CD8-positive, alpha-beta memory T cell (primary cell): ENCODE results near the gene SULT1E1. TPM values are rescaled to one million over a fixed set of nuclear protein-coding genes. Genes with fewer than 3 reads are reported as not detected.

Experiments
- CTCF ChIA-PET: fragments of 350-600 bp; sonication (Branson Sonifier 250); formaldehyde crosslinking; loops from one replicate; lab custom pipeline; 2021; ENCODE audit warnings: antibody characterized with exemption; lab: Charles Lee
- POLR2A ChIA-PET: fragments of 350-600 bp; sonication (Branson Sonifier 250); formaldehyde crosslinking; loops from one replicate; lab custom pipeline; 2021; ENCODE audit warnings: antibody characterized with exemption; lab: Charles Lee
- DNase-seq, 5 donors: peaks; one replicate each; pipeline versions ENCODE4 v3.0.0 to v3.0.0-alpha.2; 2020 to 2022; ENCODE audit warnings: mixed read lengths in 1 of 5
- H3K27ac ChIP-seq: one replicate; pipeline ENCODE4 v1.7.0; 2013; ENCODE audit warnings: low read depth, mild to moderate bottlenecking, low read length, moderate library complexity
- H3K27me3 ChIP-seq: 2 replicates; pipeline ENCODE4 v1.7.0; 2013; ENCODE audit warnings: low read length, mild to moderate bottlenecking; ENCODE audit not compliant: insufficient read depth, poor library complexity, severe bottlenecking
- H3K36me3 ChIP-seq: 2 replicates; pipeline ENCODE4 v1.7.0; 2013; ENCODE audit warnings: mild to moderate bottlenecking, low read length, moderate library complexity; ENCODE audit not compliant: insufficient read depth
- H3K4me1 ChIP-seq: 2 replicates; pipeline ENCODE4 v1.7.0; 2013; ENCODE audit warnings: mild to moderate bottlenecking, low read length, moderate library complexity; ENCODE audit not compliant: insufficient read depth
- H3K4me3 ChIP-seq: 2 replicates; pipeline ENCODE4 v1.7.0; 2013; ENCODE audit warnings: mild to moderate bottlenecking, low read length
- H3K9me3 ChIP-seq: 2 replicates; pipeline ENCODE4 v1.7.0; 2013; ENCODE audit warnings: mild to moderate bottlenecking, low read length
- H3K27ac Mint-ChIP-seq, 8 donors: one replicate each; pipeline ENCODE4 v1.8.0; 2020 to 2021; ENCODE audit warnings: mixed read lengths in 8 of 8, mild to moderate bottlenecking in 6 of 8, inconsistent platforms in 3 of 8, moderate library complexity in 3 of 8
- H3K27me3 Mint-ChIP-seq, 2 donors: one replicate each; pipeline ENCODE4 v1.8.0; 2020 to 2021; ENCODE audit warnings: mixed read lengths in 2 of 2, mild to moderate bottlenecking in 1 of 2, moderate library complexity in 1 of 2
- H3K36me3 Mint-ChIP-seq, 3 donors: one replicate each; pipeline ENCODE4 v1.8.0; 2020 to 2021; ENCODE audit warnings: mixed read lengths in 3 of 3, inconsistent platforms in 1 of 3, mild to moderate bottlenecking in 1 of 3
- H3K4me1 Mint-ChIP-seq, 3 donors: one replicate each; pipeline ENCODE4 v1.8.0; 2020 to 2021; ENCODE audit warnings: mixed read lengths in 3 of 3, inconsistent platforms in 1 of 3, mild to moderate bottlenecking in 1 of 3
- H3K4me3 Mint-ChIP-seq, 7 donors: one replicate each; pipeline ENCODE4 v1.8.0; 2020 to 2021; ENCODE audit warnings: mixed read lengths in 7 of 7, mild to moderate bottlenecking in 6 of 7, moderate library complexity in 4 of 7, inconsistent platforms in 2 of 7
- H3K9me3 Mint-ChIP-seq, 5 donors: one replicate each; pipeline ENCODE4 v1.8.0; 2020 to 2022; ENCODE audit warnings: mixed read lengths in 5 of 5, mild to moderate bottlenecking in 3 of 5, moderate library complexity in 2 of 5, inconsistent platforms in 1 of 5
- polyA plus RNA-seq: library from polyadenylated mRNA; unstranded; fragments of 300-500 nt; fragmentation: Illumina TruSeq; gene quantifications from one replicate; pipeline ENCODE4 v1.2.3, GENCODE V29; 2021
- total RNA-seq, 2 experiments: library from RNA; stranded (reverse); gene quantifications; one replicate each; pipeline ENCODE4 v1.2.3, GENCODE V29; 2021

Gene SULT1E1, protein sequence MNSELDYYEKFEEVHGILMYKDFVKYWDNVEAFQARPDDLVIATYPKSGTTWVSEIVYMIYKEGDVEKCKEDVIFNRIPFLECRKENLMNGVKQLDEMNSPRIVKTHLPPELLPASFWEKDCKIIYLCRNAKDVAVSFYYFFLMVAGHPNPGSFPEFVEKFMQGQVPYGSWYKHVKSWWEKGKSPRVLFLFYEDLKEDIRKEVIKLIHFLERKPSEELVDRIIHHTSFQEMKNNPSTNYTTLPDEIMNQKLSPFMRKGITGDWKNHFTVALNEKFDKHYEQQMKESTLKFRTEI
- total RNA-seq: not detected
- polyA plus RNA-seq: not detected

DNA sequence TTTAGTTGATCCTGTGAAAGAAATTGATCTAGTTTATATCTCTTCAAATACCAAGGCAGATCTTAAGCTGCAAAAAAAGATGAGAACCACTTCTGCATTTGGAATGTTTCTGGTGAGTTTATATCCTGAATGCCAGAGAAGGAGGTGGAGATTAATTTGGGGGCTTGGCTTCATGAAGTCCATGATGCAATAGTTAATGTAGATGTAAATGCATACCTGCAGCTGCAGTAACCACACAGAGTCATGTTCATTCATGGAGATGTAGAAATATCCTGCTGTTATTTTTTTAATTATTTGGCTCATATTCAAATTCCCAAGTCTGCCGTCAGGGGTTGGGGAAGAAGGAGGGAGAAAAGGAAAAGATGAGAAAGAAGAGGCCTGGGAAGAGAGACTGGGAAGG, at the start of gene SULT1E1:
Gene SULT1E1 (minus strand): TSS at position 94 of the 400 bp plus-strand sequence. CDS start 2,501 bp downstream, outside the sequence.
- no peak for DNase-seq
- ChIA-PET POLR2A (no interaction called here), CTCF (no interaction called here)
- Histone ChIP-seq H3K4me1 (no peaks in the 10 kb centered on the region), H3K4me3 (no peak within 1 kb of the TSS), H3K27ac (no peak within 1 kb of the TSS), H3K27me3 (no peaks in the 10 kb centered on the region), H3K9me3 (no peaks in the 10 kb centered on the region), H3K36me3 (no peaks in the 10 kb centered on the region)
- no peaks in the 10 kb centered on the region for H3K4me1 Mint-ChIP-seq
- H3K27me3 Mint-ChIP-seq: no peaks in the 10 kb centered on the region
- H3K4me3 Mint-ChIP-seq: no peak within 1 kb of the TSS
- no peak within 1 kb of the TSS for H3K27ac Mint-ChIP-seq
- H3K9me3 Mint-ChIP-seq: peaks cover 0 to 10% (median 0%) of the 10 kb centered on the region in 5 donors
- no peaks in the 10 kb centered on the region for H3K36me3 Mint-ChIP-seq

DNA sequence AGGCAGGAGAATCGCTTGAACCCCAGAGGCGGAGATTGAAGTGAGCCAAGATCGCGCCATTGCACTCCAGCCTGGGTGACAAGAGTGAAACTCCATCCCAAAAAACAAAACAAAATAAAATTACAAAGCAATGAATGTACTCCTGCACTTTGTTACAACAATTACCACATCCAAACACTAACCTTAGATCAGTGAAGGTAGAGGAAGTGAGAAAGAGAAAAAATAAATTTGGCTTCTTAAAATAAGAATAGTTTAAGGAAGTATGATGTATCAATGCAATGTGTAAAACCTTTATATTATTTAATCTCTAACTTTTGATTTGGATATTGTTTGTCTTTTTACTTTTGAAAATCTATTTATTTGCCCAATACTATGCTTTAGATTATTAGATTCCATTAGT, 49.2 kb upstream of the SULT1E1 start:
- no peaks in the 10 kb centered on the region for H3K36me3 Mint-ChIP-seq
- ChIA-PET POLR2A (no interaction called here), CTCF (no interaction called here)
- no peak overlapping the region for H3K4me3 ChIP-seq
- no peaks in the 10 kb centered on the region for H3K4me1 Mint-ChIP-seq
- H3K27me3 ChIP-seq: no peaks in the 10 kb centered on the region
- H3K9me3 Mint-ChIP-seq: peaks cover 0 to 3% (median 0%) of the 10 kb centered on the region in 5 donors
- H3K36me3 ChIP-seq: no peaks in the 10 kb centered on the region
- no peak overlapping the region for H3K27ac ChIP-seq
- H3K9me3 ChIP-seq: no peaks in the 10 kb centered on the region
- H3K27me3 Mint-ChIP-seq: no peaks in the 10 kb centered on the region
- no peak for DNase-seq
- H3K4me1 ChIP-seq: no peaks in the 10 kb centered on the region
- H3K4me3 Mint-ChIP-seq: no peak overlapping the region
- H3K27ac Mint-ChIP-seq: peak overlapping the region in 1 of 8 donors; percentile 41

DNA sequence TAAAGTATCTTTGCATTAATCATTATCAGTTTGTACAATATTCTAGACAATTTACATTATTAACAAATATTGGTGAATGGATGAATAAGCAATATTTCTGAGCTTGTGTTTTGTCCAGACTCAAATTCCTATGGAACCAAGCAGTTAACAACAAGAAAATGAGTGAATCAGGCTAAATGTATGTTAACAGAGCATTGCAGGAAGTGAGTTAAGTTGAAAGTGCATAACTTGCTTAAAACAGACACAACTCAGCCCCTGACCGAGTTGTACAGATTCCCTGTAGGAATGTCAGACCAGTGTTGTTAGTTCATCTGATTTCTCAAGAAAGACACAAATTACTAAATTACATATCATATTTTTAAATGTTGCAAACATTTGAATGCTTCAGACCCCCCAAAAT, 47.2 kb upstream of the SULT1E1 start:
- DNase-seq: no peak
- CTCF ChIA-PET: no interaction called here
- Histone ChIP-seq H3K4me1 (no peaks in the 10 kb centered on the region), H3K36me3 (no peaks in the 10 kb centered on the region), H3K27ac (no peak overlapping the region), H3K9me3 (no peaks in the 10 kb centered on the region), H3K27me3 (no peaks in the 10 kb centered on the region), H3K4me3 (no peak overlapping the region)
- Mint-ChIP-seq H3K27me3 (no peaks in the 10 kb centered on the region), H3K4me1 (no peaks in the 10 kb centered on the region), H3K9me3 (peaks cover 0 to 3% (median 0%) of the 10 kb centered on the region in 5 donors), H3K4me3 (no peak overlapping the region), H3K36me3 (no peaks in the 10 kb centered on the region), H3K27ac (no peak overlapping the region)
- POLR2A ChIA-PET: no interaction called here

DNA sequence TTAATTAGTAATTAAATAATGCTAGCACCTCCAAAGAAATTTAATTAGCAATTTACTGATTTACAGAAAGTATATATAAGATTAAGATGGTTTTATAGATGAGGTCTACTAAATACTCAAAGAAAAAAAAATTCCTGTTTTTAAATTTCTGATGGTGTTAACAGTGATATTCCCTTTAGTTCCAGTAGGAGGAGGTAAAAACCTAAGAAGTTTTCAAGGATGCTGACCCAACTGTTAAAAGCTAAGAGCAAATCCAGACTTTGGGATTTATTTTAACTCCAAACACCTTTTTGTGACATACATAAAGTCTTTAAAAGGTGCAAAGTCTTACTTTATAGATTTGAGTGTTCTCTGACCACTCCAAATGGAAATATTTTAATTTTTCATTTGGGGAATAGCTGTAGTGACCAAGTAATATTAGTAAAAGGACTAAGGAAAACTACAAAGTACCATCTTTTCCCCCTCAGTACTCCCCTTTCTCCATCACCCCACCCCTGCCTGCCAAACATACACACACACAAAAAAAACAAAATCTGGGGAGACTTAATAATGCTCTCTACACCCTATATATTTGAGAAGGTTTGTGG, 36.7 kb upstream of the SULT1E1 start:
- Histone ChIP-seq H3K27ac (no peak overlapping the region), H3K36me3 (no peaks in the 10 kb centered on the region), H3K27me3 (no peaks in the 10 kb centered on the region), H3K4me1 (no peaks in the 10 kb centered on the region), H3K4me3 (no peak overlapping the region), H3K9me3 (no peaks in the 10 kb centered on the region)
- Mint-ChIP-seq H3K36me3 (no peaks in the 10 kb centered on the region), H3K4me3 (no peak overlapping the region), H3K4me1 (no peaks in the 10 kb centered on the region), H3K27me3 (peaks cover 0 to 3% of the 10 kb centered on the region in 2 donors), H3K9me3 (peaks cover 0 to 6% (median 0%) of the 10 kb centered on the region in 5 donors), H3K27ac (no peak overlapping the region)
- POLR2A ChIA-PET: no interaction called here
- no peak for DNase-seq
- CTCF ChIA-PET: no interaction called here

DNA sequence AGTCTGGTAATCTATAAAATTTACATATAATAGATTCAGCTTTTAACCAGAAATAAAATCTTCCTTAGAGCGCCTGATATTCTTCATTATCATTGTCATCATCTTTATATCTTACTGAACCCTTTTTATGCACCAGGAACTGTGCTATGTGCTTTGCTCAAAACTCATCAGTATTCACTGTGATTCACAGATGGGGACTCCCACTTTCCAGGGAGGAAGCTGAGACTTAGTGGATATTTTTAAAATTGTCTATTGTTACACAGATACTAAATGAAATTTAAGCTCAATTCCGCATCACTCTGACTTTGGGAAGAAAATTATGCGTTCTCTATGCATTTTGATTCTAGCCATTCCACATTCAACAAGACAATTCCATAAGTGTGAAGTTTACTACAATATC, 34.8 kb upstream of the SULT1E1 start:
- H3K27me3 Mint-ChIP-seq: peaks cover 0 to 3% of the 10 kb centered on the region in 2 donors
- H3K27me3 ChIP-seq: no peaks in the 10 kb centered on the region
- no peak overlapping the region for H3K27ac Mint-ChIP-seq
- no peak overlapping the region for H3K4me3 Mint-ChIP-seq
- peaks cover 0 to 6% (median 0%) of the 10 kb centered on the region in 5 donors for H3K9me3 Mint-ChIP-seq
- no peak overlapping the region for H3K4me3 ChIP-seq
- no peaks in the 10 kb centered on the region for H3K4me1 ChIP-seq
- H3K9me3 ChIP-seq: no peaks in the 10 kb centered on the region
- H3K36me3 ChIP-seq: no peaks in the 10 kb centered on the region
- H3K27ac ChIP-seq: no peak overlapping the region
- ChIA-PET CTCF (no interaction called here), POLR2A (no interaction called here)
- no peaks in the 10 kb centered on the region for H3K4me1 Mint-ChIP-seq
- DNase-seq: no peak
- H3K36me3 Mint-ChIP-seq: no peaks in the 10 kb centered on the region

DNA sequence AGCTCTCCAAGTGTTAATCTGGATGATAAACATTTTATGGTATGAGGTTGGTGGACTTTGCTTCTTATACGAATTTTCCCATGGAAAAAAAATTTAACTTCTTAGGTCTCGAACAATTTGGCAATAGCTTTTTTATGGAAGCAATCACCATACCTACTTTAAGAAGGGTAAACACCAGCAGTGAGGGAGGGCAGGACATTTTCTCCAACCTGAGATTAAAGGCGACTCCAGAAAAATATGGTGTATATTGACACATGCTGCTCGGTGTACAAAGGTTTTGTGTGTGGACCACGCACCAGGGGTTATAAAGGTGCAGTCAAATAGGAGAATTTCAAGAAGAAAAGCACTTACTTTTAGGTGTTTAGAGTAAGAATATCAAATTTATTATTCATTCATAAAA, 34.2 kb upstream of the SULT1E1 start:
- no peak overlapping the region for H3K4me3 ChIP-seq
- Mint-ChIP-seq H3K9me3 (peaks cover 0 to 6% (median 0%) of the 10 kb centered on the region in 5 donors), H3K27me3 (peaks cover 0 to 3% of the 10 kb centered on the region in 2 donors), H3K4me3 (no peak overlapping the region), H3K4me1 (no peaks in the 10 kb centered on the region), H3K27ac (no peak overlapping the region), H3K36me3 (no peaks in the 10 kb centered on the region)
- no peaks in the 10 kb centered on the region for H3K27me3 ChIP-seq
- no peak for DNase-seq
- ChIA-PET POLR2A (no interaction called here), CTCF (no interaction called here)
- H3K4me1 ChIP-seq: no peaks in the 10 kb centered on the region
- H3K27ac ChIP-seq: no peak overlapping the region
- no peaks in the 10 kb centered on the region for H3K36me3 ChIP-seq
- no peaks in the 10 kb centered on the region for H3K9me3 ChIP-seq

DNA sequence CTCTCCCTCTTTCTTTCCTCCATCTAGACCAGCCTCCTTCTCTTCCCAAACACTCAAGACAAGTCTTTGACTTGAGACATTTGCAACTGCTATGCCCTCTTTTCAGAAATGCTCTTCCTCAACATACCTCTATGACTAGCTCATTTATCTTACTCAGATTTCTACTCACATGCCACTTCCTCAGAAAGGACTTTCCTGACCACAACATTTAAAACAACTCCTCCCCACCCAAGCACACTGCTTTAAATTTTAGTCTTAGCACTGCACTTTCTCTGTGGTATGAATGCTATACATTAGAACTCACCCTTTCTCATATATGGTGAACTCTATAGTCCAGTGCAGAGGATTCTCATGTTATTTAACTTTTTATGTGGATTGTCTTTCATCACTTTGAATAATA, 28.4 kb upstream of the SULT1E1 start:
- Mint-ChIP-seq H3K4me1 (no peaks in the 10 kb centered on the region), H3K27ac (no peak overlapping the region), H3K4me3 (no peak overlapping the region), H3K36me3 (no peaks in the 10 kb centered on the region), H3K9me3 (peaks cover 0 to 5% (median 0%) of the 10 kb centered on the region in 5 donors), H3K27me3 (no peaks in the 10 kb centered on the region)
- H3K36me3 ChIP-seq: no peaks in the 10 kb centered on the region
- H3K27ac ChIP-seq: no peak overlapping the region
- CTCF ChIA-PET: no interaction called here
- no peaks in the 10 kb centered on the region for H3K27me3 ChIP-seq
- no peaks in the 10 kb centered on the region for H3K9me3 ChIP-seq
- DNase-seq: no peak
- H3K4me3 ChIP-seq: no peak overlapping the region
- no peaks in the 10 kb centered on the region for H3K4me1 ChIP-seq
- POLR2A ChIA-PET: no interaction called here

DNA sequence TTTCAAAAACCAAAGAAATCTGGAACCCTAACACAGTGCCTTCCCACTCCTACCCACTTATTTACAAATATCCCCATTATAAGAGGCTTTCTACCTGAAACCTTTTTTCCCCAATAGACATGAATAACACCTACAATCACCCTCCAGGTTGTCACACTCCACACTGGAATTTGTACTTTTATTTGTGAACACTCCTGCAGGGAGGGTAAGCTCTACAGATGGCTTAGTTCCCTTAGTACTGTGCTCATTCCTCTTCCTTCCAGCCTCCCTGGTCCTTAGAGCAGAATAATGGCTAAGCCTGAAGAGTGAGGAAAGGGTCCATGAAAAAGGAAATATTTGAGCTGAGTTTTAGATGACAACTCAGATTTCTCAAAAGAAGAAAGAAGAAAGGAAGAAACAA, 22.2 kb upstream of the SULT1E1 start:
- no peaks in the 10 kb centered on the region for H3K36me3 Mint-ChIP-seq
- H3K27ac Mint-ChIP-seq: no peak overlapping the region
- peaks cover 0 to 6% (median 0%) of the 10 kb centered on the region in 5 donors for H3K9me3 Mint-ChIP-seq
- no peak overlapping the region for H3K4me3 Mint-ChIP-seq
- H3K27me3 Mint-ChIP-seq: no peaks in the 10 kb centered on the region
- Histone ChIP-seq H3K4me3 (no peak overlapping the region), H3K27me3 (no peaks in the 10 kb centered on the region), H3K9me3 (no peaks in the 10 kb centered on the region), H3K4me1 (no peaks in the 10 kb centered on the region), H3K27ac (no peak overlapping the region), H3K36me3 (no peaks in the 10 kb centered on the region)
- CTCF ChIA-PET: no interaction called here
- no peaks in the 10 kb centered on the region for H3K4me1 Mint-ChIP-seq
- POLR2A ChIA-PET: no interaction called here
- no peak for DNase-seq
